ENCODE measurements around the gene ATP5PB.

DNA sequence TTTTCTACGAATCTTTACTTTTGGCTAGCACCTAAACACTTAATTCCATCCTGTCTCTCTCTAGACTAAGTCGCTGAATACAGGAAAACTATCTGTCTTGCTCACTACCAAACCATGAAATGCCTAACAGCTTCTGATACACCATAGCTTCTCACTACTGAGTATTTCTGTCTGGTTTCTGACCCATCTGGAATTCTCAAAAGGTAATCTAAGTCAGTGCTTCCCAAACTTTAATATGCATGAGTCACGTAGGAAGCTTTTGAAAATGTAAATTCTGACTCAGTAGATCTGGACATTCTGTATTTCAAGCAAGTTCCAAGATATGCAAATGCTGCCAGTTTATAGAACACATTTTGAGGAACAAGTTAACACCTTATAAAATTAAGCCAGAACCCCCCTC, 12.5 kb upstream of the ATP5PB start:
- TF ChIP-seq, protein P1, sequence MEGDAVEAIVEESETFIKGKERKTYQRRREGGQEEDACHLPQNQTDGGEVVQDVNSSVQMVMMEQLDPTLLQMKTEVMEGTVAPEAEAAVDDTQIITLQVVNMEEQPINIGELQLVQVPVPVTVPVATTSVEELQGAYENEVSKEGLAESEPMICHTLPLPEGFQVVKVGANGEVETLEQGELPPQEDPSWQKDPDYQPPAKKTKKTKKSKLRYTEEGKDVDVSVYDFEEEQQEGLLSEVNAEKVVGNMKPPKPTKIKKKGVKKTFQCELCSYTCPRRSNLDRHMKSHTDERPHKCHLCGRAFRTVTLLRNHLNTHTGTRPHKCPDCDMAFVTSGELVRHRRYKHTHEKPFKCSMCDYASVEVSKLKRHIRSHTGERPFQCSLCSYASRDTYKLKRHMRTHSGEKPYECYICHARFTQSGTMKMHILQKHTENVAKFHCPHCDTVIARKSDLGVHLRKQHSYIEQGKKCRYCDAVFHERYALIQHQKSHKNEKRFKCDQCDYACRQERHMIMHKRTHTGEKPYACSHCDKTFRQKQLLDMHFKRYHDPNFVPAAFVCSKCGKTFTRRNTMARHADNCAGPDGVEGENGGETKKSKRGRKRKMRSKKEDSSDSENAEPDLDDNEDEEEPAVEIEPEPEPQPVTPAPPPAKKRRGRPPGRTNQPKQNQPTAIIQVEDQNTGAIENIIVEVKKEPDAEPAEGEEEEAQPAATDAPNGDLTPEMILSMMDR (IDR thresholded peaks at IDR 0.05): no peak
- TF ChIP-seq EP300 (IDR thresholded peaks at IDR 0.05; ENCODE audit: low read depth) (no peak), POLR2A (IDR thresholded peaks at IDR 0.05) (no peak), POLR2AphosphoS5 (IDR thresholded peaks at IDR 0.05) (no peak)

All from transverse colon (tissue), 4 donors.